HCT116 (cell line): Measurements from ENCODE around the gene CTTNBP2. TPM values are rescaled to one million over a fixed set of nuclear protein-coding genes. Genes with fewer than 3 reads are reported as not detected.

Experiments used
- ATAC-seq: fragments of 200-7000 bp; cut with Tn5 transposase; 2 replicates; pipeline ENCODE4 v1.9.1; 2020; ENCODE audit warnings: mild to moderate bottlenecking, moderate library complexity
- BruUV-seq: library from RNA; stranded (reverse); fragments of 400-500 nt; replicated peaks from 2 replicates; lab custom pipeline; 2021; lab: Mats Ljungman, UMichigan
- CTCF ChIA-PET: fragments of 300-600 bp; sonication (Branson Sonifier 250); formaldehyde crosslinking; loops from one replicate; lab custom pipeline; 2021; ENCODE audit warnings: antibody characterized with exemption; lab: Charles Lee
- POLR2A ChIA-PET: fragments of 300-600, 350-600 bp; sonication (Branson Sonifier 250); formaldehyde crosslinking; loops from one replicate; lab custom pipeline; 2021; ENCODE audit warnings: antibody characterized with exemption; lab: Charles Lee
- RAD21 ChIA-PET, 2 experiments: fragments of 300-600 bp; sonication (Branson Sonifier 250); formaldehyde crosslinking; loops; one replicate each; lab custom pipeline; 2023; ENCODE audit warnings: low total read pairs in 2 of 2; ENCODE audit not compliant: uncharacterized antibody in 2 of 2, unreplicated experiment in 2 of 2, low non-redundant PET in 1 of 2; lab: Charles Lee
- DNase-seq: peaks from one replicate; pipeline ENCODE4 v3.0.0-alpha.2; 2010; ENCODE audit warnings: low read depth, low spot score
- H2AFZ ChIP-seq: fragments of 200-600 bp; shearing (Covaris generic), sonication (generic); 2 replicates; pipeline ENCODE4 v1.6.1; 2017; ENCODE audit warnings: low read depth, mixed run types, mixed read lengths, antibody characterized with exemption, low read length; ENCODE audit not compliant: poor library complexity, severe bottlenecking
- H3K27ac ChIP-seq: 2 replicates; pipeline ENCODE4 v1.5.1; 2012; ENCODE audit warnings: low read depth, low read length
- H3K27me3 ChIP-seq: fragments of 200-600 bp; sonication (generic); 2 replicates; pipeline ENCODE4 v1.6.1; 2016; ENCODE audit warnings: mixed run types, low read length, mixed read lengths; ENCODE audit not compliant: insufficient read depth
- H3K36me3 ChIP-seq, 2 experiments: fragments of 200-500 bp in 1 of 2; fragments of 200-600 bp in 1 of 2; sonication (Bioruptor generic) in 1 of 2; sonication (generic) in 1 of 2; 2 replicates each; pipeline versions ENCODE4 v1.5.1 to v1.6.1; 2014 to 2016; ENCODE audit warnings: low read length in 2 of 2, inconsistent platforms in 1 of 2, mixed read lengths in 1 of 2, mixed run types in 1 of 2; ENCODE audit not compliant: insufficient read depth in 2 of 2, control insufficient read depth in 1 of 2
- H3K4me1 ChIP-seq, 2 experiments: fragments of 200-600 bp in 1 of 2; sonication (generic) in 1 of 2; 2 replicates each; pipeline versions ENCODE4 v1.5.1 to v1.6.1; 2012 to 2017; ENCODE audit warnings: low read length in 2 of 2, inconsistent platforms in 1 of 2, mild to moderate bottlenecking in 1 of 2, mixed read lengths in 1 of 2, mixed run types in 1 of 2, moderate library complexity in 1 of 2; ENCODE audit not compliant: insufficient read depth in 2 of 2, control insufficient read depth in 1 of 2
- H3K4me2 ChIP-seq: fragments of 200-600 bp; sonication (generic); 2 replicates; pipeline ENCODE4 v1.6.1; 2017; ENCODE audit warnings: mixed run types, low read length, mixed read lengths
- H3K4me3 ChIP-seq, 2 experiments: fragments of 200-600 bp in 1 of 2; sonication (generic) in 1 of 2; replicated peaks in 1 of 2; 2 replicates each; pipeline ENCODE4 v1.5.1; 2011 to 2016; ENCODE audit warnings: low read length in 2 of 2, control low read depth in 1 of 2, low read depth in 1 of 2, mild to moderate bottlenecking in 1 of 2, mixed read lengths in 1 of 2, mixed run types in 1 of 2
- H3K79me2 ChIP-seq: fragments of 200-600 bp; sonication (generic); 2 replicates; pipeline ENCODE4 v1.6.1; 2017; ENCODE audit warnings: mild to moderate bottlenecking, mixed run types, low read length, moderate library complexity, mixed read lengths; ENCODE audit not compliant: insufficient read depth
- H3K9ac ChIP-seq: fragments of 200-600 bp; sonication (generic); 2 replicates; pipeline ENCODE4 v1.6.1; 2016; ENCODE audit warnings: low read length, mixed read lengths
- H3K9me2 ChIP-seq: fragments of 200-600 bp; sonication (generic), shearing (Covaris generic); 2 replicates; pipeline ENCODE4 v1.6.1; 2017; ENCODE audit warnings: mixed run types, mild to moderate bottlenecking, moderate library complexity; ENCODE audit not compliant: insufficient read depth
- H3K9me3 ChIP-seq, 2 experiments: fragments of 200-500 bp in 1 of 2; fragments of 200-600 bp in 1 of 2; sonication (Bioruptor generic) in 1 of 2; sonication (generic) in 1 of 2; 2 replicates each; pipeline ENCODE4 v1.6.1; 2014 to 2017; ENCODE audit warnings: low read length in 2 of 2, mixed read lengths in 2 of 2, inconsistent platforms in 1 of 2, low read depth in 1 of 2, mild to moderate bottlenecking in 1 of 2, mixed run types in 1 of 2, moderate library complexity in 1 of 2; ENCODE audit not compliant: control insufficient read depth in 1 of 2, insufficient read depth in 1 of 2
- H4K20me1 ChIP-seq: fragments of 200-600 bp; sonication (generic), shearing (Covaris generic); 2 replicates; pipeline ENCODE4 v1.6.1; 2017; ENCODE audit warnings: mixed run types, mild to moderate bottlenecking, moderate library complexity; ENCODE audit not compliant: insufficient read depth
- ELF1 ChIP-seq: IDR thresholded peaks from 2 replicates; pipeline ENCODE4 v1.6.1; 2012; ENCODE audit warnings: low read depth, borderline replicate concordance
- EZH2 ChIP-seq: fragments of 200-600 bp; sonication (generic); IDR thresholded peaks from 2 replicates; pipeline ENCODE4 v1.6.1; 2017; ENCODE audit warnings: antibody characterized with exemption, mixed run types
- EZH2phosphoT487 ChIP-seq: fragments of 200-600 bp; IDR thresholded peaks from 2 replicates; pipeline ENCODE4 v1.6.1; 2018; ENCODE audit warnings: antibody characterized with exemption, borderline replicate concordance
- RAD21 ChIP-seq: IDR thresholded peaks from 2 replicates; pipeline ENCODE4 v1.6.1; 2012; ENCODE audit warnings: low read depth, mild to moderate bottlenecking
- REST ChIP-seq: IDR thresholded peaks from 2 replicates; pipeline ENCODE4 v1.6.1; 2012; ENCODE audit warnings: low read depth
- YY1 ChIP-seq: IDR thresholded peaks from 2 replicates; pipeline ENCODE4 v1.6.1; 2011; ENCODE audit warnings: low read length, low read depth, moderate library complexity, mild to moderate bottlenecking; ENCODE audit not compliant: insufficient replicate concordance; ENCODE audit errors: extremely low read depth
- intact Hi-C: fragments of 100-400 bp; cut with micrococcal nuclease; formaldehyde crosslinking; loops from 2 replicates; pipeline ENCODE4 v1.10.0; 2022
- total RNA-seq: library from RNA; stranded (reverse); gene quantifications from one replicate; pipeline ENCODE4 v1.2.1, GENCODE V29; 2021; ENCODE audit not compliant: unreplicated experiment
- TF ChIP-seq, protein P1 (sequence below): IDR thresholded peaks from 2 replicates; pipeline ENCODE4 v1.6.1; 2012

CTTNBP2 gene
- total RNA-seq, 1 experiment from 2014 or later = 5.4 TPM

DNA sequence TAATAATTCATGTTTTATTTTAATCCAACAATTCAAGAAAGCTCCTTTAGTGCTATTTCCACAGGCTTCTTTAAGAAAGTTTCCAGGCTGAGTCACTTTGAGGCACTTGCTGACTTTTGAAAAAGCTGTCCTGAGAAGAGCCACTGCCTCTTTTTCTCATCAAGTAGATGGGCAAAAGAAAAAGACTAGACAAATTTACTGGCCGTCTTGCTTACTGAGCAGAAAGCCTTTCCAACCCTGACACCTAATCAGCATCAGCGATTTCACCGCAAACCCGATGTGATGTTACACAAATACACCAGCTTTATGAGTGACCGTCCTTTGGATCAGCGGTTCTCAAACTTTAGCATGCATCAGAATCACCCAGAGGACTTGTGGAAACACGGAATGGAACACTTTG, 24.3 kb downstream of the CTTNBP2 start:
- H3K79me2 ChIP-seq = no peaks in the 10 kb centered on the region
- H3K9me3 ChIP-seq = no peaks in the 10 kb centered on the region
- H3K4me1 ChIP-seq = no peaks in the 10 kb centered on the region
- ChIA-PET RAD21 (no interaction called here), CTCF (no interaction called here)
- no peak overlapping the region for H3K27ac ChIP-seq
- no peak overlapping the region for H3K4me2 ChIP-seq
- H4K20me1 ChIP-seq = no peaks in the 10 kb centered on the region; the same call in 1 of the 2 replicates
- no peak overlapping the region for H3K9ac ChIP-seq
- no peak overlapping the region for H3K4me3 ChIP-seq
- H3K9me2 ChIP-seq = no peaks in the 10 kb centered on the region
- no peaks in the 10 kb centered on the region for H3K27me3 ChIP-seq
- H3K36me3 ChIP-seq = no peaks in the 10 kb centered on the region
- intact Hi-C loops = no loop called here
- TF ChIP-seq EZH2 (no peak), REST (no peak), YY1 (no peak), RAD21 (no peak), EZH2phosphoT487 (no peak), ELF1 (no peak)
- TF ChIP-seq, protein P1, sequence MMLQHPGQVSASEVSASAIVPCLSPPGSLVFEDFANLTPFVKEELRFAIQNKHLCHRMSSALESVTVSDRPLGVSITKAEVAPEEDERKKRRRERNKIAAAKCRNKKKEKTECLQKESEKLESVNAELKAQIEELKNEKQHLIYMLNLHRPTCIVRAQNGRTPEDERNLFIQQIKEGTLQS = no peak
- TF ChIP-seq, all 23 proteins: peak for 0
- BruUV-seq = no TSS peak
- ATAC-seq = no peak
- no peak overlapping the region for H2AFZ ChIP-seq
- no peak for DNase-seq
- POLR2A ChIA-PET = no interaction called here
